ENCODE data around the gene FOSB. TPM values are rescaled to one million over a fixed set of nuclear protein-coding genes. Genes with fewer than 3 reads are reported as not detected.

Gene FOSB
- total RNA-seq, 1 experiment from 2014 or later: 1.7 TPM

GRCh38 chr19:45451131-45451849 is 16.5 kb upstream of the FOSB start:
- DNase-seq: no peak
- Histone ChIP-seq H2BK15ac (ENCODE audit: low read depth, low read length) (peak overlapping the region; percentile 95; the same call in 1 of the 2 replicates), H3K27ac (ENCODE audit: insufficient read length, low read depth, low read length) (no peak overlapping the region)

More at GRCh38 chr19:45451131-45451849, 16.5 kb upstream of the FOSB start:
- H3K27me3 Mint-ChIP-seq (ENCODE audit: low read depth): peaks cover 38% of the 10 kb centered on the region
- Histone ChIP-seq H2BK20ac (ENCODE audit: low read depth, low read length, poor library complexity, severe bottlenecking) (peak overlapping the region; percentile 46), H2AFZ (ENCODE audit: low read length) (no peak overlapping the region), H3K18ac (ENCODE audit: insufficient read length, low read depth, low read length) (peak overlapping the region; percentile 100), H4K5ac (ENCODE audit: insufficient read length, low read depth, low read length) (peak overlapping the region; percentile 20), H3K23ac (ENCODE audit: insufficient read length, low read depth, low read length) (no peak overlapping the region), H3K4me2 (ENCODE audit: insufficient read depth, insufficient read length, low read length) (peak overlapping the region; percentile 87), H3K79me2 (ENCODE audit: insufficient read depth, low read length) (no peaks in the 10 kb centered on the region), H4K20me1 (ENCODE audit: control insufficient read depth, insufficient read depth, insufficient read length) (no peaks in the 10 kb centered on the region), H3K14ac (ENCODE audit: insufficient read depth, low read length) (peak overlapping the region; percentile 98), H3K4me1 (ENCODE audit: insufficient read depth, low read length) (peaks cover 2% of the 10 kb centered on the region; the same call in 1 of the 2 replicates), H2BK12ac (ENCODE audit: insufficient read length, low read depth, low read length) (peak overlapping the region; percentile 9), H3K56ac (ENCODE audit: insufficient read length, low read depth, low read length) (no peak overlapping the region), H2AK5ac (ENCODE audit: insufficient read length, low read length) (no peak overlapping the region), H4K8ac (replicated peaks; ENCODE audit: insufficient read length, low read depth, low read length) (no peak overlapping the region), H3T11ph (ENCODE audit: low read length) (peak overlapping the region; percentile 56), H3K9ac (ENCODE audit: extremely low read depth, insufficient read length, low read length) (no peak overlapping the region), H3K27me3 (ENCODE audit: insufficient read depth, low read length) (no peaks in the 10 kb centered on the region; the same call in 1 of the 2 replicates), H3K23me2 (ENCODE audit: insufficient read length, low read depth, low read length, poor library complexity, severe bottlenecking) (peaks cover 4% of the 10 kb centered on the region), H4K91ac (ENCODE audit: insufficient read length, low read depth, low read length) (peak overlapping the region; percentile 82), H3K4ac (ENCODE audit: low read depth, low read length) (peak overlapping the region; percentile 95), H2BK120ac (ENCODE audit: low read depth, low read length, poor library complexity, severe bottlenecking) (peak overlapping the region; percentile 94), H3K9me3 (ENCODE audit: control insufficient read depth, low read depth, low read length) (no peaks in the 10 kb centered on the region), H2BK5ac (ENCODE audit: insufficient read length, low read length) (no peak overlapping the region), H3K79me1 (ENCODE audit: insufficient read depth, low read depth, low read length, poor library complexity, severe bottlenecking) (no peaks in the 10 kb centered on the region)
- peak overlapping the region; percentile 70 to 86 for H3K4me3 Mint-ChIP-seq
- H3K27ac Mint-ChIP-seq: peak overlapping the region in 2 of 3 experiments; percentile 21 to 98; a peak in 2 of 7 replicates
- H3K4me1 Mint-ChIP-seq: peaks cover 18 to 28% of the 10 kb centered on the region in 2 experiments
- no peaks in the 10 kb centered on the region; a peak in 1 of 7 replicates for H3K36me3 Mint-ChIP-seq (ENCODE audit: insufficient read depth in 1 of 3, low read depth in 3 of 3)
- peaks cover 4 to 11% of the 10 kb centered on the region in 2 experiments; a peak in 4 of 5 replicates for H3K9me3 Mint-ChIP-seq
- no peak for TF ChIP-seq CTCF (conservative IDR thresholded peaks at IDR 0.05)
- WGBS (ENCODE audit: extremely low coverage, insufficient read length, low lambda C conversion rate): no CpG with 5 or more reads among the region's 28 CpGs

Data from H9 (cell line).